ENCODE measurements around the gene NELFA. TPM values are rescaled to one million over a fixed set of nuclear protein-coding genes. Genes with fewer than 3 reads are reported as not detected.

The NELFA gene
- polyA plus RNA-seq (ENCODE audit: insufficient read length in 4 of 4), result 10 to 100 TPM; 28.9 to 47.1 (median 31.1) TPM

DNA sequence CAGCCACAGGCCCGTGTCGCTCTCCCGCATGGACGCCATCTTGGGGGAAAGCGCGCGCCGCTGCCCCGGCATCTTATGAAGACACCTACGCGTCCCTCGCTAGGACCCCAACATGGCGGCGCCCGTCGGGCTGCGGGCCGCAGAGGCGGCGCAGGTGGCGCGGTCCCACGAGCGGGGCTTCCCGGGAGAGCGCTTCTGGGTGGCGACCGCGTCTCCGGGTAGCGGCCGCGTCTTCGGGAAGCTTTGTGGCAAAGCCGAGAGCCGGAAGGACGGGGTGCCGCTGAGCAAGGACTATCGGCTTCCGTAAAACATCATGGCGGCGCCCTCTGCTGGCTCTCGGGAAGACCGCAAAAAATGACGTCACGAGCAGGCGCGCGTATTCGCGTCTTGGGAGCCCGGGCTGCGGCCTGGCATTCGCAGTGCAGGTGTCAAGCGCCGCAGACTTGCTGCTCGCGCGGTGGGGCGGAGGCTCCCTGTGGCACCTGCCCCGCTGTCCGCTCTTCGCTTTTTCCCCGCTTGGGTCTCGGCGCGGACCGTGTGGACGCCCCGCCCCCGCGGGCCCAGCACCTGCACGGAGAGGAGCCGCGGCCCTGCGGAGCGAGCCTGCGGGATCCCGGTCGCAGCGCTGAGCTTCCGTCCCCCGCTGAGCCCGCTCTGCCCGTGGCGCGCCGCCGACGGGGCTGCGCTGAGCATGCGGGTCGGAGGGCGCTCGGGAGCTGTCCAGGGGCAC is at the start of gene NELFA:
Gene NELFA (minus strand): TSS at position 54 of the 730 bp plus-strand sequence. CDS start 15 bp downstream, at position 39.
- DNase-seq (ENCODE audit: low read depth in 4 of 4, low spot score in 3 of 4), result peak; percentile 90 to 92 (median 92)

DNA sequence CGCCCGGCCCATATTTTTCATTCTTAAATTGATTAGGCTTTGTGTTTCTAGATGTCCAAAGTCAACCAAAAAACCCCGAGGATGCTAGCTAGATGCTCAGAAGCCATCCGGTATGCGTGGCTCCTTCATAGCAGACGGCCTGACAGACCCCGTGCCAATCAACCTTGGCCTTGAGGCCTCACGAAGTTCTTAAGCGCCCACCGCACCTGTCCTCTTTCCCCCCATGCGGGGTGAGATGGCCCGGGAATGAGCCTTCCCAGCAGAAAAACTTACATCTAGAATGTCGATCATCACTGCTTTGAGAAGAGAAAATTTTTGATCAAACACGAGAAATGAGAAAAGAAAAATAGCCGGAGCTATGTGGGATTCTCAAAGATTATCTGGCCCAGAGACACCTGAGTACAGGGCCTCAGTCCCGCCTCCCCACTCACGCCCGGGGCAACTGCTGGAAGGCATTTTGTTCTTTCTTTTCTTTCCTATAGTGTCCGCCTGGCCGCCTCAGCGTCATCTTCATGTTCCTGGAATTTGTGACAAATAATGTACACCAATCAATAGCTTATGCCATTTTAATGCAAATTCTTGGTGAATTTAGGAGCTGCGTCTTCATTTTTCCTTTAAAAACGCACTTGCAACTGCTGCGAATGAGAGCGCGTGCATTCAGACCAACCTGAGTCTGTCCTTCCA is 48.8 kb upstream of the NELFA start:
- no peak for DNase-seq (ENCODE audit: low read depth in 4 of 4, low spot score in 3 of 4)

DNA sequence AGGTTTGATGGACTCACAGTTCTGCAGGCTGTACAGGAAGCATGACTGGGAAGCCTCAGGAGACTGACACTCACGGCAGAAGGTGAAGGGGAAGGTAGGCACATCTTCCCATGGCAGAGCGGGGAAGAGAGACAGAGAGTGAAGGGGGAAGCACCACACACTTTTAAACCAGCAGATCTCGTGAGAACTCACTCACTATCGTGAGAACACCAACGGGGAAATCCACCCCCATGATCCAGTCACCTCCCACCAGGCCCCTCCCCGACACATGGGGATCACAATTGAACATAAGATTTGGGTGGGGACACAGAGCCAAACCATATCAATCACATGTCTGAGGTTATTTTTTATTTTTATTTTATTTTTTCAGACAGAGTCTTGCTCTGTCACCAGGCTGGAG is 45.4 kb upstream of the NELFA start:
- no peak for DNase-seq (ENCODE audit: low read depth in 4 of 4, low spot score in 3 of 4)

DNA sequence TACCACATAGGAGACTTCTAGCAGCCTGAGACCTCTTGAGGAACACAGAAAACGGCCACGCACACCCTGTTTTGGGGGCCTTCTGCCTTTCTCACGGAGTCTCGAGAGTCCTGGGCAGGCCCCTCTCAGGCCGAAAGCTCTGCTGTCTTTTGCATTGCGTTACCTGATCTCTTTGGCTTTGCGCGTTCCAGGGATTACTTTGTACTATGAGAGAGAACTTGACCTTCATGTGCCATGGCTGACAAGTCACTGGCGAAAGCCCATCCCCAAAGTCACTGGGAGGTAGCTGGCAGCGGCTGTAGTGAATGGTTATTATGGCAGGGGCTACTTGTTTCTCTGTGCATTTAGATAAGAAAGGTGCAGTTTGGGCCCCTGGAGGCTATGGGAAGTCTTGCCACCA is 42.3 kb upstream of the NELFA start:
- no peak for DNase-seq (ENCODE audit: low read depth in 4 of 4, low spot score in 3 of 4)

DNA sequence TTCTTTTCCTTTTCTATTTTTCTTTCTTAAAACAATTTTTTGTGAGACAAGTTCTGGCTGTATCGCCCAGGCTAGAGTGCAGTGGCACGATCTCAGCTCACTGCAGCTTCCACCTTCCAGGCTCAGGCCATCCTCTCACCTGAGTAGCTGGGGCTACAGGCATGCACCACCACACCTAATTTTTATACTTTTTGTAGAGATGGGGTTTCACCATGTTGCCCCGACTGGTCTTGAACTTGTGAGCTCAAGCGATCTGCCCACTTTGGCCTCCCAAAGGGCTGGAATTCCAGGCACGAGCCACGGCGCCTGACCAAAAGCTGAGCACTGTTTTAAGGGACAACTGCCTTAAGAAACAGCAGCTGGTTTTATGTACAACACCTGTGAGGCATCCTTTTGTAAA is 41.0 kb upstream of the NELFA start:
- DNase-seq (ENCODE audit: low read depth in 4 of 4, low spot score in 3 of 4), result no peak

DNA sequence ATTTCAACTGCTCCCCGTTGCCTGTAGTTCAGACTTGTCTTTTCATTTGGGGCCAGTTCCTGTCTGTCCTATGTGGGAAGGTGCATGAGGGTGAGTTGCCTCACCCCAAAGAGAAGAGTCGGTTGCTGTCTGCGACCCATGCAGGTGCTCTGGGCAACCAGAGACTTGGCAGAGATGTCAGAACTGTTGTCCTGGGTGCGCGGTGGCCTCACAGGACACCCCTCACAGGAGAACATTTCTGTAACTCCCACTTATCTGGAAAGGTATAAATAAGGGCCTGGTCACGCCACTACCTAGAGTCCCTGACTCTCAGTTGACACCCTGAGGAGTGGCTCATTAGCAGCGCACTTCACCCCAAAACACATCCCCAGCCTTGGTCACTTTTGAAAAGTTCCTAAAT is 40.6 kb upstream of the NELFA start:
- DNase-seq (ENCODE audit: low read depth in 4 of 4, low spot score in 3 of 4), result no peak

DNA sequence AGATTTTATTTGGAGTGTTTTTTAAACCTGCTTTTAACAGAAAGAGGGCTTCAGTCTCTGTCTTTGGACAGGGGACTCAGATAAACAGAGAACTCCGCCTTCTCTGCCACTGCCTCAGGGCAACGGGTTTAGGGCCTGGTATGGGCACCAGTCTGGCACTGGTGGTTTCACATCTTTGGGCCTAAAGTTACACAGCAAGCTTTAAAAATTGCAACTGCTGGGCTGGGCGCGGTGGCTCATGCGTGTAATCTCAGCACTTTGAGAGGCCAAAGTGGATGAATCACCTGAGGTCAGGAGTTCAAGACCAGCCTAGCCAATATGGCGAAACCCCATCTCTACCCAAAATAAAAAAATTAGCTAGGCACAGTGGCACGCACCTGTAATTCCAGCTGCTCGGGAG is 40.1 kb upstream of the NELFA start:
- no peak for DNase-seq (ENCODE audit: low read depth in 4 of 4, low spot score in 3 of 4)

DNA sequence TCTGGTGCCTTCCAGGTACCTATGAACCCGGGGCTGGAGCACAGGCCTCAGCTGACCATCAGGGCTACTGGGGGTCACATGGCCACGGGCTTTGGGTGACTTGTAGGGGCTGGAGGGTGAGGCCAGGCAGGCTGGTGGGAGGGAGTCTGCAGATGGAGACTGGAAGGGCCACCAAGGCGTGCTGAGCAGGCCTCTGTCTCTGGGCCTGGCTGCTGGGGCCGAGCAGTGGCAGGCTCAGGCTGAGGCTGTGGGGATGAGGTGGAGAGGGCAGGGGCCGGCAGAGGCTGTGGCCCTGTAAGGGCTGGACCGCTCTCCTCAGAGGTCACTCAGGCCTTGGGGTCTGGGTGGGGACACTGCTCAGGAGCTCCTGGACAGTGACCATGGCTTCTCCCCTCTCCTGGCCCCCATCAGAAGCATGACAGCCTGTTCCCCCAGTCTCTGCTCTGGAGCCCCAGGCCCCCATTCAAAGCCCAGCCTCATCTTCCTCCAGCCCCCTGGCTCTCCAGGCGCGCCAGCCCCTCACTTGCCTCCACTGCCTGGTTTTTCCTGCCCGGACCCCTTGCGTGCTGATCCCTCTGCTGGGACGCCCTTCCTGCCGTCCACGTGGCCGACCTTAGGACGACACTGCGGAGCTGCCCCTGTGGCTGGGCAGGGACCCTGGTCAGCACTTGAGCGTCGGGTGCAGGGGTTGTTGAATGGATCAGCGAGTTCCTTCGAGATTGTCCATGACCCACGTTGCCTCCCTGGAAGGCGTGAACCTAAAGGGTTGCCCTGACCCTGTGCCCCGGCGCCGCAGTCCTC is 39.2 kb upstream of the NELFA start:
- no peak for DNase-seq (ENCODE audit: low read depth in 4 of 4, low spot score in 3 of 4)

DNA sequence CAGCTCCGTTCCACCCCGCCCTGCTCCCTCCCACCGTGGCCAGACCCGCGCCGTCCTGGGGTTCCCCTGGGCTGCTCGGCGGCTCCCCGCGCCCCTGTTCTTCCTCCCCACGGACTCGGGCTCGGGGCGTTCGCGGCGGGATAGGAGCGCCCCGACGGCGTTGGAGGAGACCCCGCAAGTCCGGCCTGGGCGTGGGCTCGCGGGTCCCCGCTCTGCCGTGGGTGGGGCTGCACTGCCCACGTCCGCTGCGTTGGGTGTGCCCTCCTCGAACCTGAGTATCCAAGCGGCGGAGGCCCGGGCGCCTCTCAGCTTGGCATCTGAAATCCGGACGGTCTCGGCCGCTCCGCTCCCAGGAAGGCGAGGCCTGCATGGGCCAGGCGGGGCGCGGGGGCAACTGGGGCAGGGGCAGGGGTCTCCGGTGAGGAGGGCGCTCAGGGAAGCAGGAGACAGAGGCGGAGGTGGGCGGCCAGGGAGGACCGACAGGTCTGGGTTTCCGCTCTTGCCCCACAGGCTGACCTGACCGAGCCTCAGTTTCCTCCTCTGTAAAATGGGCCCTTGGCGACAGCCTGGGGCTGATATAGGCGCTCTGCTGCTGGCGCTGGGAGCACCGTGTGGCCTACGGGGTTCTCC is 38.4 kb upstream of the NELFA start:
- DNase-seq (ENCODE audit: low read depth in 4 of 4, low spot score in 3 of 4), result no peak

DNA sequence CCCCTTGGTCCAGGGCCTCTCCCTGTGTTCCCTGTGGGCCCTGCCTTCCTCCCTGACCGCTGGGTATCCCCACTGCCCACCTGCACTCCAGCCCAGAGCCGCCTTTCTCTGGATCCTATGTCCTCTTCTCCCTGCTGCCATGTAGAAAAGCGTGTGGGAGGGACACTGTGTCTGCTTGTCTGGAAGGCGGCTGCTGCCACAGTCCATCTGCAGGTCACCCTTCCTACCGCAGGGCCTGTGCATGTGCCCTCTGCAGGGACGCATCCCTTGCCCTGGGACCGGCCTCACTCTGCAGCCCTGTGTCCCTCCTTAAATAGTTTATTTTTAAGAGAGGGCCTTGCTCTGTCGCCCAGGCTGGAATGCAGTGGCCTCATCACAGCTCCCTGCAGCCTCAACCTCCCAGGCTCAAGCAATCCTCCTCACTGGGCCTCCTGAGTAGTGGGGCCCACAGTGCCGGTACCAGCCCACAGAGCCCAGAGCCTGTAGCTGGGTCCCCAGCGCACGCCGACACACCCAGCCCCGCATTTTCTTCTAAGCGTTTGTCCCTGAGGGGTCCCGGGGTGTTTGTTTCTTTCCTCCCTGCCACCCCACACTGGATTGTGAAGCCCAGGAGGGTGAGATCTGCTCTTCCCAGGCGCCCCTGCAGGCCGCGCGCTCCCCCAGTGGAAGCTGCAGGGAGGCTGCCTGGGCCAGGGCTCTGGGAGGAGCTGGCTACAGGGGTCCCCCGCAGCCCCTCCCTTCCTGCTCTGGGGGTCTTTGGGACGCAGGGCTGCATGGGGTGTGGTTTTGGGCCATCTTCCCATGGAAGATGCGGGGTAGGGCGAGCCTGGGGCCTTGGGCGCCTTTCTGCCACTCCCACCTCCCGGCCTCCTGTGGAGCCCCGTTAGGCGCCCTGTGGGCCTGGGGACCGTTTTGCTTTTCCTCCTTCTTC is 37.5 kb upstream of the NELFA start:
- DNase-seq (ENCODE audit: low read depth in 4 of 4, low spot score in 3 of 4), result no peak

DNA sequence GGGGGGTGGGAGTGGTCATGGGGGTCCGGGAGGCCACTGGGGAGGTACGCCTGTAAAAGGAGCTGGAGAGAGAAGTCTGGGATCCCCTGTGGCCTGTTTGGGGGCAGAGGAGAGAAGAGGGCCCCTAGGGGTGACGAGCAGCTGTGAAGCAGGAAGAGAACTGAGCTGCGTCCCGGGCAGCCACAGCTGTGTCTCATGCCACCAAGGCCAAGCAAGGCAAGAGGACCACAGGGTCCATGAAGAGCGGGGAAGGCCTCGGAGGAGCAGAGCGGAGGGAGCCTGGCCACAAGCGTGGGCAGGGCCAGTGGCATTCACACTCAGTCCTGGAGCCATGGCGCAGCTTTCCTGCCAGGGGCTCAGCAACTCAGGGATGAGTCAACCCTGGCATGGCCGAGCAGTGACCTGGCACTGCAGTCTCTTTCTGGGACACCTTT is 36.8 kb upstream of the NELFA start:
- no peak for DNase-seq (ENCODE audit: low read depth in 4 of 4, low spot score in 3 of 4)

DNA sequence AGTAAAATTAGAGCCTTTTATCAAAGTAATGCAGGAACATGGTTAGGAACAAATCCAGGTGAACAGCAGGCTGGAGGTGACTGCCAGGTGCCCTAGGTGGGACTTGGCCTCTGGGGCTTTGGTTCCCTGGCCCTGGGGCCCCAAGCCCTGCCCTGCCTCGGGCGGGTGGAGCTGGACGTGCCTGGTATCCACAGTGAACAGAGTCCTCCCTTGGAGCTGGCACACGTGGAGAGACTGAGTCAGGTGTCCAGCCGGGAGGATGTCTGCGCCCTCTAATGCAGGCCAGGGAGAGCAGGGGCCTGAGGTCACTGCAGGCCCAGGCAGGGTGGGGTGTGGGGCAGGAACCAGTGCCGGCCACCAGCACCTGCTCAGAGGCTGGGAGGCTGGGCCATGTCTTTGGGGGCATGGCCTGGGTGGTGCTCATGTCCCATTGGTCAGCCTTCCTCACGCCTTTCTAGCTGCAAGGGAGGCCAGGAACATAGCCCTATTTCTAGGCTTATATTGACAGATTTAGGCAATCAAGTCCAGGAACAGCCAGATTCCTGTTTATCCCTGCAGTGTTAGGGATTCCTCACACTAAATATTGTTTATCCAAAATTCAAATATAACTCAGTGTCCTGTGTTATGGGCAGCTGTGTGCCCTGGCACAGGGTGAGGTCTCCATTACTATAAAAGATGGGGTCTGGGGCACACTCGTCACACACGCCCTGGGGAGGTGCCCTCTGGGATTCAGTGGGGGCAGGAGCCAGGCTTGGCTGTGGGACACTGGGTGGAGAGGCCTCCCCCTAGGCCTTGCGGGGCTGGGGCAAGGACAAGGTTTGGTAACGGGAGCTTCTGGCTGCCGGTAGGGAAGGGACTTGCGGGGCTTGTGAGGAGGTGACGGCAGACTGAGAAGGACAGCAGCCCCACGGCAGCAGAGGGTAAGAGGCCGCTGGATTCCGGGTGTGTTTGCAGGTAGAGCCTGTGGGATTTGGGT is 36.1 kb upstream of the NELFA start:
- DNase-seq (ENCODE audit: low read depth in 4 of 4, low spot score in 3 of 4), result no peak

DNA sequence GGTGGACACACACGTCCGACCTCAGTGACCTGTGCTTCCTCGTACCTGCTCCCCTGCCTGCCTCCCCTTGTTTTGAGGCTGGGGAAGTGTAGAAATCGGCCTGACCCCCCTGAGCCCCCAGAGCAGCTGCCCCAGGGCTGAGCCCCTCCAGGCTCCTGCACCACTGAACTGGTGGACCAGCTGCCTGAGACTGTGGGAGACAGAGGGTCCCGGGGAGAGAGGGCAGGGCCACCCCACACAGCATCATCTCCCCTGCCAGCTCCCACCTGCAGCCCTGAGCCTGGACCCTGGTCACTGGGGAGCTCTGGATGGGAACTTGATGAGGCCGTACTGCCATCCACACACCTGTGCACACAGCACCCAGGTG is 35.3 kb upstream of the NELFA start:
- no peak for DNase-seq (ENCODE audit: low read depth in 4 of 4, low spot score in 3 of 4)

DNA sequence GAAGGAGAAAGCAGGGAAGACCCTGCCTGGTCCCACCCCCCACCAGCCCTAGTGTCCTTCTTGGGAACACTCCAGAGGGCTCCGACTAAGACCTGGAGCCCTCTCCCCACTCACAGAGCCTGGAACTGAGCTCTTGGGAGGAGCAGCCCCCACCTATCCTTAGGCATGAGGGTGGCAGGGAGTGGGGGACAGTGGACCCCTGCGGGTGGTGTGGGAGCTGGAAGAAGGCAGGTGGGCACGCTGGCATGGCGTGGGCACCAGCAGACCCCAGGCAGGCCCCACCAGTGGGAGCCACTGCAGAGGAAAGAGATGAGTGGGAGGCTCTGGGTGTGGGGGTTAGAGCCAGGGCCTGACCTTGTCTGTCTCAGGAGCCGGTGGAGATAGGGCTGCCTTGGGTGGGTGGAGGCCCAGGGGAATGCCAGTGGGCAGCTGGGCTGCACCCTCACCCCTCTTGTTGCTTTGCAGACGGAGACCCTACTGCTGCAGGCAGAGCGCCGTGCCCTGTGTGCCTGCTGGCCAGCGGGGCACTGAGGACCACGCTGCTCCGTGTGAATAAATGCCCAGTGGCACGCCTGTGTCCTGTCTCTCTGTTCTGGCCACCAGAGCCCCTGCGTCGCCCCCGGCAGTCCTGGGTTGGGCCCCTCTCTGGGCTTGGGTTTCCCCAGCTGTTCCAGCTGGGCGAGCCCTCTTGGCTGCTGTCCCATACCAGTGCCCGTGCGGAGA is 34.8 kb upstream of the NELFA start:
- DNase-seq (ENCODE audit: low read depth in 4 of 4, low spot score in 3 of 4), result no peak

DNA sequence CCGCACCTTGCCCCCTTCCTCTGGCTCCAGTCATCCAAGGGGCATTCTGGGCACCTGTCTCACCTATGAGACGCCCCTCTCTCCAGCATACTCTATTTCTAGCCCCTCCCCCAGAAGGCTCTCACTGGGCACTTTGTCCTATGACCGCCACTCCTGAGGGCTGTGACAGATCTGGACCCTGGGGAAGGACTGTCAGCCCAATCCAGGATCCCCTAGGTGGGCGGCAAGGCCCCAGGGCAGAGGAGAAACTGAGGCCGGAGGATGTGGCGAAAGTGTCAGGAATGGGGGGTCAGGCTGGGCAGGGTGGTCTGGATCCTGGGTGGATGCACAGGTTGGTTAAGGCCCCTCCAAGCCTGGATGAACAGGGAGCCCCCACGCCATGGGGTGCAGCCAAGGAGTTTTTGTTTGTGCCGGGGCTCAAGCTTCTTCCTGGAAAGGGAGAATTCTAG is 34.2 kb upstream of the NELFA start:
- no peak for DNase-seq (ENCODE audit: low read depth in 4 of 4, low spot score in 3 of 4)

DNA sequence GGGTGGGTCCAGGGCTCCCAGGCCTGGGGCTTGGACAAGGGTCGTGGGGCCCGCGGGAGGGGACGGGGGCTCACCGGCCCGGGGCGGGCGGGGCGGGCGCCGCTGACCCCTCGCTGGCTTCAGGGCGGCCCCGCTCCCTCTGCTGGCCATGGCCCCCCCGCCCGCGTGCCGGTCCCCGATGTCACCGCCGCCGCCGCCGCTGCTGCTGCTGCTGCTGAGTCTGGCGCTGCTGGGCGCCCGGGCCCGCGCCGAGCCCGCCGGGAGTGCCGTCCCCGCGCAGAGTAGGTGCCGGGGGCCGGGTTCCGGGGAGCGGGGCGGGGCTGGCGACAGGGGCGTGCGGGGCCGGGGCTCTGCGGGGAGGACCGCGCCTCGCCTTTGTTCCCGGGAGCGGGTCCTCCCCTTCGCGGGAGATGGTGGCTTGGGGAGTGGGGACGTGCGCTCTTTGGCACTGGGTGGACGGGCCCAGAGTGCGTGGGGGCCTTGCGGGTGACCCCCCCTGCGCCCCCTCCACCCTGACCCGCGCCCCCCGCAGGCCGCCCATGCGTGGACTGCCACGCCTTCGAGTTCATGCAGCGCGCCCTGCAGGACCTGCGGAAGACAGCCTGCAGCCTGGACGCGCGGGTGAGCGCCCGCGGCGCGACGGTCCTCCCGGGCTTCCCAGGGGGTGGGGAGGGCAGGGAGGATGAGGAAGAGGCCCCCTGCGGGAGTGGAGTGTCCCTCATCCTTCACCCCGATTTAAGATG is 33.6 kb upstream of the NELFA start:
- DNase-seq (ENCODE audit: low read depth in 4 of 4, low spot score in 3 of 4), result no peak
